ENCODE measurements around the gene TBATA.
A peak's percentile ranks its signal among the peaks of the same experiment; 100 is the strongest.

Gene TBATA

GRCh38 chr10:70807556-70807955 lies 22.4 kb upstream of the TBATA start:
- no peak for DNase-seq (ENCODE audit: low spot score)

DNA sequence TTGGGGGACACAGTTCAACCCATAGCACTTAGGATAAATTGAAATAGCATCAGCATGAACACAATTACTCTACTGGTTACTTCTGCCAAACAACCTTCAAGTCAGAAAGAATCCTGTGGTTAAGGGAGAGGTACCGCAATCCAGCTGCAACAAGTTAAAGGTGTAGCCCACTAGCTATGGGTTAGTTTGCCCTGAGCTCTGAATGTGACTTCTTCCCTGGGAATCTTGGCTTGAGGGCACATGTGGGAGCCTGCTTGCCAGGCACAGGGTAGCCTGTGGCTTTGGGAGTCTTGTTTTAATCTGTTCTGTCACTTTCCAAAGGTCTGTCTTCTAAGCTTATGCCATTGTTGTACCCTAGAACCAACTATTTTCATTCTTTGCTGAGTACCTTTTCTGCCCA lies 21.7 kb upstream of the TBATA start:
- no peak for DNase-seq (ENCODE audit: low spot score)

GRCh38 chr10:70805619-70806215 lies 20.5 kb upstream of the TBATA start:
- DNase-seq (ENCODE audit: low spot score): no peak

DNA sequence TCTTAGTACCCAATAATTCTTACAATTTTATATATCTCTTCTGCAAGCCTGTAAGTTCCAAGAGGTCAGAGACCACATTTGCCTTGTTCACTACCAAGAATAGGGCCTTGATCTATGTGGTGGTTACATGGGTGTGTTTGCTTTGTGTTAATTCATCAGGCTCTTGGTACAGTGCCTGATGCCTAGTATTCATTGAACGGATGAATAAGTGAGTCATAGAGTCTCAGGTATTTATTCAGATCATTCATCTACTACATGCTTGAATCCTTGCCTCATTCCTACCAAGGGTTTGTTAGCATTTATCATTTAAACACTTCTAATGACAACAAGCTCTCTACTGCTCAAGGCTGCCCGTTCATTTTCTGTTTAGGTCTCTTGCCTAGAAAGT lies 19.2 kb upstream of the TBATA start:
- DNase-seq (ENCODE audit: low spot score): no peak

DNA sequence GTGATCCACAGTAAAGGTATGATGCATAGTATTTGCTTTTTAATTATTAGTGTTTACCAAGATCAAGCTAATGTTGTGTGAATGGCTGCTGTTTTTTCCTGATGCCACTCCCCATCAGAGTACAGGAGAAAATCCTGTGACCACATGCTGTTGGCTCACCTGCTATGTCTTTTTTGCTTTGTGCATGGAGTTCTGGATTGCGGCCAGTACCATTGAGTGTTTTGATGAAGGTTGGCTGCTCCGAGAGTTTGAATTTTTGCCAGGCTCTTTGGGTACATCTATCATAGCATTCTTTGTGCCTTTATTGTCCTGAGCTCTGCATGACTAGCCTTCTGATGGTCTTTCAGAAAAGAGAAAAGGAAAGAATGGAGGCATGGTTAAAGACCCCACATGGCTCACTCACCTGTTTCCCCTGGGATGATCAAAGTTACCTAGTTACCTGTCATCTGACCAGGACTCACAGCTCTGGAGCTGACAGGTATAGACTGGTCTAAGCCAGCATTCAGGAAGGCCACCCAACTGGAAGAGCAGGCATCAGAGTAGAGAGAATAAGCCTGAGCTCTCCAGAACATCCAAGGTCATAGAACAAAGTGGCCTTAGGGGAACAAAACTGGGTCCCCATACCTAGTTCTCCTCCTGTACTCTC lies 18.7 kb upstream of the TBATA start:
- no peak for DNase-seq (ENCODE audit: low spot score)

GRCh38 chr10:70801854-70802253 lies 16.7 kb upstream of the TBATA start:
- DNase-seq (ENCODE audit: low spot score): no peak

GRCh38 chr10:70799124-70799523 lies 13.9 kb upstream of the TBATA start:
- no peak for DNase-seq (ENCODE audit: low spot score)

DNA sequence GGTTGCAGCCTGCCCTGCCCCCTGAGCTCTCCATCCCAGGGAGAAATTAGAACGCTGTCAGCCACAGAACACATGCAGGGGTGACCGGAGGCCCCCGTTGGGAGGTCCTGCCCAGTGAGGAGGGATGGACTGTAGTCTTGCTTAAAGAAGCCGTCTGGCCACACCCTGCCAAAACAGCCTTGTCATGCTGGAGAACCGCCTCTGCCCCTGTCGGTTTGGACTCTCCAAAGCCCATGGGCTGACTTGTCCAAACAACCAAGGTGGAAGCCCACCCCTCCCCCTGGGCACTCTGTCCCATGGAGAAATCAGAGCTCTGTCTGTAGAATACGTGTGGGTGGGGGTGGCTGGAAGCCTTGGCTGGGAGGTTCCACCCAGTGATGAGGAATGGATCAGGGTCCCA lies 12.7 kb upstream of the TBATA start:
- no peak for DNase-seq (ENCODE audit: low spot score)

GRCh38 chr10:70795613-70796012 lies 10.4 kb upstream of the TBATA start:
- no peak for DNase-seq (ENCODE audit: low spot score)

- no peak for DNase-seq (ENCODE audit: low spot score)
These were observed 6.3 kb upstream of the TBATA start for GRCh38 chr10:70791386-70792039.

GRCh38 chr10:70786799-70787415 lies 1.7 kb upstream of the TBATA start:
- DNase-seq (ENCODE audit: low spot score): no peak

- DNase-seq (ENCODE audit: low spot score): peak; percentile 10
These were observed 706 bp downstream of the TBATA start for GRCh38 chr10:70784471-70784870.

GRCh38 chr10:70784016-70784415 lies 1.2 kb downstream of the TBATA start:
- no peak for DNase-seq (ENCODE audit: low spot score)

DNA sequence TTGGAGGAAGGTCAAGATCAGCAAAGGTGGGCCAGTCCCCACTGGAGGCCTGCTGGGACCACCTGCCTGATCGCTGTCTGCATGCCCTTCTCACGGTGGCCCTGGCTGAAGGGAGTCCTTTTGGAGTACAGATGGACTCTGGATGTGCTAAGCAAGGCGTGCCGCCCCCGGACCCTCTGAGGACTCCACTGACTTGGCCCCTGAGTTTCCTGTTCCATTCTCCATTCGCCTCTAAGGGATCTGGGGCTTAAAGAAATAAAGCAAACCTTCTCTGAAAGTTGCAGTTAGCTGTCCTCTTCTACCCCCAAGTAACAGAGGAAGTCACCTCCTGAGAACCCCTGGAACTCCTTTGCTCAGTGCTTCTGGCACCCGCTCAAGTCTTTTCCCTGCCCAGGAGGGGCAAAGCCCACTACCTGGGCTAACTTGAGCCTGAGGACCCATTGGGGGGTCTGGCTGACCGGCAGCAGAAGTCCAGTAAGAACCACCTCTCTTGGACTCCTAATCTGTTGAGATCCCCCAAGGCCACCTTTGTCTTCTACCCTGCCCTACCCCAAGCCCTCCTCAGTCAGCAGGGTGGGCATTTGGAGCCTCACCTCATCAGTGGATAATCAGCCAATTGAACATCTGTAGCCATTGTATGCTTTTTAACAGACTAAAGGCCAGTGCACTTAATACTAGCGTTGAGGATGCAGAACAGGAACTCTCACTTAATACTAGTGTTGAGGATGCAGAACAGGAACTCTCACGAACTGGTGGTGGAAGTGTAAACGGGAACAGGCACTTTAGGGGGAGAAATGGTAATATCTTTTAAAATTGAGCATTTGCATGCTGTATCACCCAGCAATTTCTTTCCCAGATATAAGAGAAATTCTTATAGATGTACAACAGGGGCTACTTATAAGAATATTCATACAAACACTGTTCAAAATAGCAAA lies 2.2 kb downstream of the TBATA start:
- no peak for DNase-seq (ENCODE audit: low spot score)

- DNase-seq (ENCODE audit: low spot score): no peak
These were observed 3.0 kb downstream of the TBATA start for GRCh38 chr10:70782086-70782745.

GRCh38 chr10:70781461-70782051 lies 3.6 kb downstream of the TBATA start:
- no peak for DNase-seq (ENCODE audit: low spot score)

GRCh38 chr10:70780772-70781171 lies 4.4 kb downstream of the TBATA start:
- no peak for DNase-seq (ENCODE audit: low spot score)

DNA sequence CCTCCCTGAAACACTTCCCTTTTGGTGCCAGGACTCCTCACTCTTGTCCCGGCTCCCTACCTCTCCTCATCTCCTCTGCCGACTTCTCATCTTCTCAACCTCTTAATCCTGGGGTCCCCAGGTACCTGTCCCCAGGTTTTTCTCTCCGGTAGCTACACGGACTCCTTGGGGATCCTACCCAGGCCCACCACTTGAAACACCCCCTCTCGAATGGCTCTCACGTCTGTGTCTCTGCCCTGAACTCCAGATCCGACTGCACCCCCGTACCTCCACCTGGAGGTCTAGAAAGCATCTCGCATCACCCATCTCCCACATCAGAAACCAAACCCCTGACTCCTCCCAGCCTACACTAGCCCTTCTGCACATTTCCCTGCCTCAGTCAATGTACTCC lies 4.8 kb downstream of the TBATA start:
- no peak for DNase-seq (ENCODE audit: low spot score)

- DNase-seq (ENCODE audit: low spot score): no peak
These were observed 5.4 kb downstream of the TBATA start for GRCh38 chr10:70779511-70780369.

GRCh38 chr10:70779088-70779487 lies 6.1 kb downstream of the TBATA start:
- DNase-seq (ENCODE audit: low spot score): no peak
